ENCODE data around the gene PRPSAP1.

DNA sequence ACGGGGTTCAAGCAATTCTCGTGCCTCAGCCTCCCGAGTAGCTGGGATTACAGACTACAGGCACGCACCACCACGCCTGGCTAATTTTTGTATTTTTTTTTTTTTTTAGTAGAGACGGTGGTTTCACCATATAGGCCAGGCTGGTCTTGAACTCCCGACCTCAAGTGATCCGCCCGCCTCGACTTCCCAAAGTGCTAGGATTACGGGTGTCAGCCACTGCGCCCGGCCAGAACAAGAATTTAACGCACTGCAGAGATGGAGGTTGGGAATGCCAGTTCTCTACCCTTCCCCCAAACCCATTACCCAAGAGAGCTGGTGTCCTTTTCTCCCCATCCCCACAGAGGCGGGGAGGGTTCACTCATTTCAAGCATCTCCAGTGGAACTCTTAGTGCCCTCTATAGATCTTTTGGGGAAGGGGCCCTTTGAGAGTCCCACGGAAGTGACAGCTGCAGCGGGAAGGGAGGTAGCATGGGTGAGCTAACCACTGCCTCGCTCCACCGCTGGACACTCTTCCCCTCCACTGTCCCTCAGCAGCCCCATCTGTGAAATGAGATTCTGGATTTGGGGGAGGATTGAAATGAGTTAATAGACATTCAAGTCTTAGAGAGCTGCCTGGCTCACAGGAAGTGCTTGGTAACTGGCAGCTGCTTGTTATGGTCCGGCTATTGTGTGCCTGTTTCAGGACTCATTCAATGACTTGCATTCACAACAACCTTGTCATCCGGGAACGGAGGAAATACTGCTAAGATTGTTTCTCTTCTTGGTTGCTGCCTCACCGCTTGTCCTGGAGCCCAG is 92.1 kb downstream of the PRPSAP1 start:
- TF ChIP-seq, protein P1, sequence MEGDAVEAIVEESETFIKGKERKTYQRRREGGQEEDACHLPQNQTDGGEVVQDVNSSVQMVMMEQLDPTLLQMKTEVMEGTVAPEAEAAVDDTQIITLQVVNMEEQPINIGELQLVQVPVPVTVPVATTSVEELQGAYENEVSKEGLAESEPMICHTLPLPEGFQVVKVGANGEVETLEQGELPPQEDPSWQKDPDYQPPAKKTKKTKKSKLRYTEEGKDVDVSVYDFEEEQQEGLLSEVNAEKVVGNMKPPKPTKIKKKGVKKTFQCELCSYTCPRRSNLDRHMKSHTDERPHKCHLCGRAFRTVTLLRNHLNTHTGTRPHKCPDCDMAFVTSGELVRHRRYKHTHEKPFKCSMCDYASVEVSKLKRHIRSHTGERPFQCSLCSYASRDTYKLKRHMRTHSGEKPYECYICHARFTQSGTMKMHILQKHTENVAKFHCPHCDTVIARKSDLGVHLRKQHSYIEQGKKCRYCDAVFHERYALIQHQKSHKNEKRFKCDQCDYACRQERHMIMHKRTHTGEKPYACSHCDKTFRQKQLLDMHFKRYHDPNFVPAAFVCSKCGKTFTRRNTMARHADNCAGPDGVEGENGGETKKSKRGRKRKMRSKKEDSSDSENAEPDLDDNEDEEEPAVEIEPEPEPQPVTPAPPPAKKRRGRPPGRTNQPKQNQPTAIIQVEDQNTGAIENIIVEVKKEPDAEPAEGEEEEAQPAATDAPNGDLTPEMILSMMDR (IDR thresholded peaks at IDR 0.05) = no peak
- no peak for TF ChIP-seq POLR2A (IDR thresholded peaks at IDR 0.05)

Measured in sigmoid colon (tissue), 3 donors.